Measurements from ENCODE around the gene FBXL7. TPM values are rescaled to one million over a fixed set of nuclear protein-coding genes. Genes with fewer than 3 reads are reported as not detected.

FBXL7 gene
- total RNA-seq, 1 experiment from 2014 or later: not detected

DNA sequence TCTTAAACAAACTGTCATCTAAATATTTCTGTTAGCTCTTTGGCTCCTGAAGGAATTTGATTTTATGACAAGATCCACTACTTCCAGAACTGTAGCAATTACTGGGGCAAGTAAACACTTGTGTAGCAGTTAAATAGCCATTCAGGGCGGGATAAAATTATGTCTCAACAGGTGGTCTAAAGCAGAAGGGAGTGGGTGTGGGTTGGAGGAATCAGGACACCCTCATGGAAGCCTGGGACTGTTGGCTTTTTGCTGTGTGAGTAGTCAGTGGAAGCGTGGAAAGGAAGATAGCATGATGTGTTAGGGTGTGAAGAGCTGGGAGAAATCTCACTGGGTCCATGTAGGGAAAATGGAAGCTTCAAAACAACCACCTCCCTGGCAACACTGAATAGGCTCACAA lies 127.1 kb downstream of the FBXL7 start:
- no peak overlapping the region for H3K4me2 ChIP-seq
- H3K27me3 ChIP-seq (ENCODE audit: insufficient read depth, low read depth): no peaks in the 10 kb centered on the region
- no peak overlapping the region for H3K27ac ChIP-seq
- H3K9me2 ChIP-seq (ENCODE audit: insufficient read depth): 0 out of 2 replicates have a peak, but pooled peaks cover 4% of the 10 kb centered on the region
- no peaks in the 10 kb centered on the region for H3K79me2 ChIP-seq (ENCODE audit: low read depth)
- H4K20me1 ChIP-seq (ENCODE audit: insufficient read depth): no peaks in the 10 kb centered on the region
- H3K4me3 ChIP-seq: no peak overlapping the region
- no peak overlapping the region for H2AFZ ChIP-seq
- no peak for DNase-seq
- H3F3A ChIP-seq (ENCODE audit: insufficient read depth, low read depth): no peaks in the 10 kb centered on the region
- intact Hi-C loops (cut with micrococcal nuclease; ENCODE audit: unreplicated experiment): no loop called here
- POLR2A ChIA-PET (ENCODE audit: unreplicated experiment): no interaction called here
- no TSS peak for BruUV-seq (replicated peaks)
- no peak for TF ChIP-seq EZH2 (IDR thresholded peaks at IDR 0.05; ENCODE audit: low read depth)
- TF ChIP-seq, protein P1, sequence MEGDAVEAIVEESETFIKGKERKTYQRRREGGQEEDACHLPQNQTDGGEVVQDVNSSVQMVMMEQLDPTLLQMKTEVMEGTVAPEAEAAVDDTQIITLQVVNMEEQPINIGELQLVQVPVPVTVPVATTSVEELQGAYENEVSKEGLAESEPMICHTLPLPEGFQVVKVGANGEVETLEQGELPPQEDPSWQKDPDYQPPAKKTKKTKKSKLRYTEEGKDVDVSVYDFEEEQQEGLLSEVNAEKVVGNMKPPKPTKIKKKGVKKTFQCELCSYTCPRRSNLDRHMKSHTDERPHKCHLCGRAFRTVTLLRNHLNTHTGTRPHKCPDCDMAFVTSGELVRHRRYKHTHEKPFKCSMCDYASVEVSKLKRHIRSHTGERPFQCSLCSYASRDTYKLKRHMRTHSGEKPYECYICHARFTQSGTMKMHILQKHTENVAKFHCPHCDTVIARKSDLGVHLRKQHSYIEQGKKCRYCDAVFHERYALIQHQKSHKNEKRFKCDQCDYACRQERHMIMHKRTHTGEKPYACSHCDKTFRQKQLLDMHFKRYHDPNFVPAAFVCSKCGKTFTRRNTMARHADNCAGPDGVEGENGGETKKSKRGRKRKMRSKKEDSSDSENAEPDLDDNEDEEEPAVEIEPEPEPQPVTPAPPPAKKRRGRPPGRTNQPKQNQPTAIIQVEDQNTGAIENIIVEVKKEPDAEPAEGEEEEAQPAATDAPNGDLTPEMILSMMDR (conservative IDR thresholded peaks at IDR 0.05): no peak
- no peaks in the 10 kb centered on the region for H3K36me3 ChIP-seq (ENCODE audit: low read depth)
- no peaks in the 10 kb centered on the region for H3K4me1 ChIP-seq (replicated peaks; ENCODE audit: insufficient read depth)
- no peaks in the 10 kb centered on the region for H3K9me3 ChIP-seq (ENCODE audit: insufficient read depth, low read depth)
- CTCF ChIA-PET: no interaction called here

DNA sequence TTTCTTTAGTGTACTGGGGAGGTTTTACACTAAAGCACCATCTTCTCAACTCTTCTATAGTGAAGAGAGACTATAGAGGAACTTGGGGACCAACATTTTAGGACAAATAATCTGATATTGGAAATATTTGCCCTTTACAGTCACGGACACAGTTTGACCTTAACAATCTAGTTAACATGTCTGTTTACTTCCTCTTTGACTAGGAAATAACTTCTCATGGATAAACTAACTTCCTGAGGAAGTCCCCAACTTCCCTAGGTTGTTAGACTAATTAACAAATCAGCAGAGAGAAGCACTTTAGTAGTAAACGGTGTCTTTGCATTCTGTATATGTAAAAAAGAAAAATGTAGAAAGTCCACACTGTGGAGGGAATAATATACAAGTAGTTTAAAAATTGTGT lies 127.7 kb downstream of the FBXL7 start:
- 0 out of 2 replicates have a peak, but pooled peaks cover 4% of the 10 kb centered on the region for H3K9me2 ChIP-seq (ENCODE audit: insufficient read depth)
- TF ChIP-seq, protein P1 (conservative IDR thresholded peaks at IDR 0.05): no peak
- TF ChIP-seq EZH2 (IDR thresholded peaks at IDR 0.05; ENCODE audit: low read depth): no peak
- no peak overlapping the region for H3K4me3 ChIP-seq
- H3K4me2 ChIP-seq: no peak overlapping the region
- intact Hi-C loops (cut with micrococcal nuclease; ENCODE audit: unreplicated experiment): no loop called here
- H2AFZ ChIP-seq: no peak overlapping the region
- H4K20me1 ChIP-seq (ENCODE audit: insufficient read depth): no peaks in the 10 kb centered on the region
- no peaks in the 10 kb centered on the region for H3K36me3 ChIP-seq (ENCODE audit: low read depth)
- H3K27ac ChIP-seq: no peak overlapping the region
- H3F3A ChIP-seq (ENCODE audit: insufficient read depth, low read depth): no peaks in the 10 kb centered on the region
- H3K27me3 ChIP-seq (ENCODE audit: insufficient read depth, low read depth): no peaks in the 10 kb centered on the region
- CTCF ChIA-PET: no interaction called here
- H3K4me1 ChIP-seq (replicated peaks; ENCODE audit: insufficient read depth): no peaks in the 10 kb centered on the region
- no peaks in the 10 kb centered on the region for H3K79me2 ChIP-seq (ENCODE audit: low read depth)
- no TSS peak for BruUV-seq (replicated peaks)
- POLR2A ChIA-PET (ENCODE audit: unreplicated experiment): no interaction called here
- H3K9me3 ChIP-seq (ENCODE audit: insufficient read depth, low read depth): no peaks in the 10 kb centered on the region
- no peak for DNase-seq

DNA sequence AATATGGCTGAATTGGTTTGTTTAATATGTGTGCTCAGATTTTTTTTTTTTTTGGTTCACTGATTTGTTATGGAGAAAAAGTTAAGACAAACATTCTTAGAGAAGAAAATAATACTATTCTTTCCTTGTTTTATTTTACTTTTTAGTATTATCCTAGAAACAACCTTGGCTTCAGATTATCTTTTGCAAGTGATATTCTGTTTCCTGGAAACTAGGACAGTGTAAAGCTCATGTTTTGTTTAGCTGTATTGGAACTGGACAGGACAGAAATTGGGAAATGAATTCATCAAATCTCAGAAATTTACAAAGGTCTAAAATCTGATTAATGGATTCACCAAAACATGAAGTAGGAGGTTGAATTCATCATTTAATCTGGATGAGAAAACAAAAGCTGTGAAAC lies 130.5 kb downstream of the FBXL7 start:
- Histone ChIP-seq H3K27me3 (ENCODE audit: insufficient read depth, low read depth) (no peaks in the 10 kb centered on the region), H3K4me3 (no peak overlapping the region), H3K4me2 (no peak overlapping the region), H3K4me1 (replicated peaks; ENCODE audit: insufficient read depth) (no peaks in the 10 kb centered on the region), H3K36me3 (ENCODE audit: low read depth) (no peaks in the 10 kb centered on the region), H3K27ac (no peak overlapping the region), H3K9me2 (ENCODE audit: insufficient read depth) (no peaks in the 10 kb centered on the region), H4K20me1 (ENCODE audit: insufficient read depth) (no peaks in the 10 kb centered on the region), H2AFZ (no peak overlapping the region), H3K9me3 (ENCODE audit: insufficient read depth, low read depth) (no peaks in the 10 kb centered on the region), H3K79me2 (ENCODE audit: low read depth) (no peaks in the 10 kb centered on the region), H3F3A (ENCODE audit: insufficient read depth, low read depth) (no peaks in the 10 kb centered on the region)
- no TSS peak for BruUV-seq (replicated peaks)
- TF ChIP-seq, protein P1 (conservative IDR thresholded peaks at IDR 0.05): no peak
- no peak for TF ChIP-seq EZH2 (IDR thresholded peaks at IDR 0.05; ENCODE audit: low read depth)
- POLR2A ChIA-PET (ENCODE audit: unreplicated experiment): no interaction called here
- intact Hi-C loops (cut with micrococcal nuclease; ENCODE audit: unreplicated experiment): no loop called here
- no peak for DNase-seq
- CTCF ChIA-PET: interaction anchor here (0.7 kb wide), 1 partner anchor 191 kb away, joined by 5 read pairs; no protein-coding TSS in a partner anchor
